SJSA1 (cell line): ENCODE results near the gene LCORL. TPM values are rescaled to one million over a fixed set of nuclear protein-coding genes. Genes with fewer than 3 reads are reported as not detected.
"Not testable (repeated sequence)": the region's sequence is repeated elsewhere in the genome, so short reads cannot be mapped to it uniquely, and the experiment has no call there.

Experiments
- DNase-seq, 2 experiments: peaks; one replicate each; pipeline ENCODE4 v3.0.0-alpha.2; 2015 to 2020; ENCODE audit warnings: low spot score in 2 of 2, low read depth in 1 of 2
- H3K27ac ChIP-seq: fragments of 250-450 bp; sonication (Bioruptor Pico); 2 replicates; pipeline ENCODE4 v1.5.1; 2020; ENCODE audit warnings: mild to moderate bottlenecking, moderate library complexity
- H3K27me3 ChIP-seq: fragments of 250-450 bp; sonication (Bioruptor Pico); replicated peaks from 2 replicates; pipeline ENCODE4 v1.5.1; 2020; ENCODE audit warnings: mild to moderate bottlenecking, moderate library complexity
- H3K36me3 ChIP-seq: fragments of 250-450 bp; sonication (Bioruptor Pico); 2 replicates; pipeline ENCODE4 v1.5.1; 2020; ENCODE audit warnings: mild to moderate bottlenecking
- H3K4me1 ChIP-seq: fragments of 250-450 bp; sonication (Bioruptor Pico); replicated peaks from 2 replicates; pipeline ENCODE4 v1.6.1; 2021; ENCODE audit warnings: mild to moderate bottlenecking
- H3K4me3 ChIP-seq: fragments of 250-450 bp; sonication (Bioruptor Pico); 2 replicates; pipeline ENCODE4 v1.5.1; 2020; ENCODE audit warnings: mild to moderate bottlenecking
- H3K9me3 ChIP-seq: fragments of 250-450 bp; sonication (Bioruptor Pico); replicated peaks from 2 replicates; pipeline ENCODE4 v1.5.1; 2020; ENCODE audit warnings: mild to moderate bottlenecking
- total RNA-seq: library from RNA; depleted of rRNA; stranded (reverse); fragments of >200 nt; shearing (Covaris generic); gene quantifications from 2 replicates; pipeline ENCODE4 v1.2.3, GENCODE V29; 2014

The LCORL gene
- total RNA-seq, 1 experiment from 2014 or later, result 94.0 TPM

DNA sequence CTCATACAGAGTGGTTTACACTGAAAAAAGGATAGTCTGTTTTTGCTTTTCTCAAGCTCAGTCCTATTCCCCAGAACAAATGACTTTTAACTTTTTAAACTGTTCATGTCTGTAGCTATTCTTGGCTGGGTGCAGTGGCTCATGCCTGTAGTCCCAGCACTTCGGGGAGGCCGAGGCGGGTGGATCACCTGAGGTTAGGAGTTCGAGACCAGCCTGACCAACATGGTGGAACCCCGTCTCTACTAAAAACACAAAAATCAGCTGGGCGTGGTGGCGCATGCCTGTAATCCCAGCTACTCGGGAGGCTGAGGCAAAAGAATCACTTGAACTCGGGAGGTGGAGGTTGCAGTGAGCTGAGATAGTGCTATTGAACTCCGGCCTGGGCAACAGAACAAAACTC lies 14.8 kb upstream of the LCORL start:
- not testable (repeated sequence) for H3K9me3 ChIP-seq, DNase-seq, H3K4me1 ChIP-seq, H3K4me3 ChIP-seq, H3K27me3 ChIP-seq, H3K36me3 ChIP-seq, H3K27ac ChIP-seq

DNA sequence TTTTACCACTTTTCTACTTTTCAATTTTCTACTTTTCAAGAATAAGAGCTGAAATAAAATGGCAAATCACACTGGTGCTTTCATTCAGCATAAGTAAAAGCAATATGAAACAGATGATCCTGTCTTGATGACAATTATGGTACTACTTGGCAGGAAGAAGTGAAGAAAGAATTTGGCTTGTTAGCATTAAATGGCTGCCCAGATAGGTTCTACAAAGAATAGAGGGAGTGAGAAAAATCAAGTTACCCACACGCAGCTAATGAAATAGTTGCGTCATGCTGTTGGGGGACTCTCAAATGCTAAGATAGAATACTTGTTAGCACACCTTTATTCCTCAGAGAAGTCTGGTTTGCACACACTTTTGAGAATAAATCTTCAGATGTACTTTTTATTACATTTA lies 12.5 kb upstream of the LCORL start:
- no peaks in the 10 kb centered on the region for H3K9me3 ChIP-seq
- H3K4me1 ChIP-seq, result no peaks in the 10 kb centered on the region
- H3K27me3 ChIP-seq, result peaks cover 4% of the 10 kb centered on the region; the same call in 1 of the 2 replicates
- no peaks in the 10 kb centered on the region for H3K36me3 ChIP-seq
- no peak for DNase-seq
- H3K27ac ChIP-seq, result no peak overlapping the region
- H3K4me3 ChIP-seq, result no peak overlapping the region

DNA sequence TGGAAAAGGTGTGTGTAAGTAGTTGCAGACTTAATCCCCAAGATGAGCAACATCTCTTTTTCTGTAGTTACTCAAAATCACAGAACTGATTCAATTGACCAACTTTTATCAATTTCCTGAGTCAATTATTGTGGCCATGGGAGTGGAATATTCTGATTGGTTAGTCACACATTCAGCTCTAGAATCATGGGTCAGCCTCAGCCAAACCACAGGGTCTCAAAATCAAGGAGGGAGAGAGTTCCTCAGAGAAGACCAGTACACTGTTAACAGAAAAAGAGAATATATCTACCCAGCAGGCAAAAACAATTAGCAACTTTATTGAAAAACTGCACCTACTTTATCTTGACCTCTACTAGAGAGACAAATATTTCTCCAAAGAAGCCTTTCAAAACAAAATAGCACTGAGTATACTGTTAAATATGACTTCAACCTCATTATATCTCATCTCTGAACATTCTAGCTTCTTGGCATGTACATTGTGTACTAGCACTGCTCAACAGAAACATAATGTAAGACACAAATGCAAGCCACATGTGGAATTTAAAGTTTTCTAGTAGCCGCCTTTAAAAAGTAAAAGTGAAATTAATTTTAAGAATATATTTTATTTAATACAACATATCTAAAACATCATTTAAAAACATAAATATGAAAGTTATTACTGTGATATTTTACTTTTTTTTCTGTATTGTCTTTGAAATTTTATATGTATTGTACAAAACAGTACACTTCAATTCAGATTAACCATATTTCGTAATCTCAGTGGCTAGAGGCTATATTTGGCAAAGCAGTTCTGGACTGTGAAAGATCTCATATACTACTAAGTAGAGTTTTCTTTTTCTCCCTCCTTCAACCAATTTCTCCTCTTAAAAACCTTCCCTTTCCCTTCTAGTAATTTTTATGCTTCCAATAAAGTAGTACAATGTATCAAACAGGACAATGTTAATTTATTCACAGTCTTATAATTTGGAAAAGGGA lies 11.8 kb upstream of the LCORL start:
- Histone ChIP-seq H3K36me3 (no peaks in the 10 kb centered on the region), H3K4me1 (no peaks in the 10 kb centered on the region)
- no peak for DNase-seq

DNA sequence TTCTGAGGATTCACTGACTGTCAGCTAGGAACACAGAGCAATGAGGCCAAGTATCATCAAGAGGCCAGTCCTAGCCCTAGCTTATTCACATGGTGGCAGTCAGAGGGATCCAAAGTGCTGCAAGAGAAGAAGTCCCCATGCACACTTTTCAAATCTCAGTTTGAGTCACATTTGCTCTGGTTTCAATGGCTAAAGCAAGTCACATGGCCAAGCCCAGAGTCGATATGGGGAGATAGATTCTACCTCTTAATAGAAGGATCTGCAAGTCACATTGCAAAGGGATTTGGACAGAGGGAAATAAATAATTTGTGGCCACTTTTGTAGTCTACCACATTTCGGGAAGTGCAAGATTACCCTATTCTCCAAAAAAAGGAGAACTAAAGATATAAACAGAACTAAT lies 3.7 kb upstream of the LCORL start:
- Histone ChIP-seq H3K4me3 (no peak overlapping the region), H3K27ac (no peak overlapping the region), H3K4me1 (peaks cover 4% of the 10 kb centered on the region; the same call in 1 of the 2 replicates), H3K36me3 (peaks cover 7% of the 10 kb centered on the region), H3K27me3 (peaks cover 12% of the 10 kb centered on the region), H3K9me3 (no peaks in the 10 kb centered on the region)
- no peak for DNase-seq

More for the DNA sequence above, 11.8 kb upstream of the LCORL start:
- no peak overlapping the region for H3K4me3 ChIP-seq
- no peak overlapping the region for H3K27ac ChIP-seq
- H3K27me3 ChIP-seq, result peaks cover 4% of the 10 kb centered on the region; the same call in 1 of the 2 replicates
- no peaks in the 10 kb centered on the region for H3K9me3 ChIP-seq

DNA sequence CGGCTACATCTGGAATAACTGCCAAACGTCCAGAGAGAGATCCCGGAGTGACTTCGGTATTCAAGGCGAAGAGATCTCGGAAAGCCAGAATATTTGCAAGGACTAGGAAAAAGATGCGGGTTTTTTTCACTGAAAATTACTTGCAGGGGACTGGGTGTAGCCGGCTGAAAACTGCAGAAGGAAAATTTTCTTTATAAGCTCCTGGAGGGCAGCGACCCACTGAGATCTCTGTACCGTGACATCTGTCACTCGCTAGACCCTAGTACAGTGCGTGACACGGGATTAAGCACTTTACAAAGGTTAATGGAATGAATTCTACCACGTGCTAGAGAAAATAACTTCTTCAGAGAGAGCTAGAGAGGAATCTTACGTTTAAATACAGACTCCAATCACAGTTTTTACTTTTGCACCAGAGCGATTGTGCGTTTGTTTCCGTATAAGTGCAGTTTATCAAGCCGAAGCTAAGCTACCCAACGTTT lies 1.1 kb upstream of the LCORL start:
- H3K27ac ChIP-seq, result peak overlapping the region; percentile 96
- H3K9me3 ChIP-seq, result no peaks in the 10 kb centered on the region
- H3K36me3 ChIP-seq, result peaks cover 7% of the 10 kb centered on the region
- peaks cover 9% of the 10 kb centered on the region for H3K27me3 ChIP-seq
- peak overlapping the region; percentile 94 for H3K4me3 ChIP-seq
- DNase-seq, result no peak
- H3K4me1 ChIP-seq, result peaks cover 13% of the 10 kb centered on the region

DNA sequence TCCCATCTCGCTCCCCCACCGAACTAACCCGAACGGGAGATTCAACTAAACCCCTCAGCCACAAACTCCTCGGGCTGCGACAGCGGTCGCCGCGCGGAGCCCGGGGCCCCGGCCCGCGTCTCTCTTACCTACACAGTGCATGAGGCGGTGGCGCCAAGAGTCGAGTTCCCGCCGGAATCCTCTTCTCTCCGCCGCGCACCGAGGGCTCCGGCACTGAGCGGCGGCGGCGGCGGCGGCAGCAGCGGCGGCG lies 160 bp downstream of the LCORL start:
- Histone ChIP-seq H3K9me3 (no peaks in the 10 kb centered on the region), H3K27ac (peak overlapping the region; percentile 96), H3K27me3 (0 out of 2 replicates have a peak, but pooled peaks cover 5% of the 10 kb centered on the region), H3K4me3 (peak overlapping the region; percentile 94), H3K36me3 (peaks cover 7% of the 10 kb centered on the region), H3K4me1 (peaks cover 13% of the 10 kb centered on the region)
- DNase-seq, result no peak

DNA sequence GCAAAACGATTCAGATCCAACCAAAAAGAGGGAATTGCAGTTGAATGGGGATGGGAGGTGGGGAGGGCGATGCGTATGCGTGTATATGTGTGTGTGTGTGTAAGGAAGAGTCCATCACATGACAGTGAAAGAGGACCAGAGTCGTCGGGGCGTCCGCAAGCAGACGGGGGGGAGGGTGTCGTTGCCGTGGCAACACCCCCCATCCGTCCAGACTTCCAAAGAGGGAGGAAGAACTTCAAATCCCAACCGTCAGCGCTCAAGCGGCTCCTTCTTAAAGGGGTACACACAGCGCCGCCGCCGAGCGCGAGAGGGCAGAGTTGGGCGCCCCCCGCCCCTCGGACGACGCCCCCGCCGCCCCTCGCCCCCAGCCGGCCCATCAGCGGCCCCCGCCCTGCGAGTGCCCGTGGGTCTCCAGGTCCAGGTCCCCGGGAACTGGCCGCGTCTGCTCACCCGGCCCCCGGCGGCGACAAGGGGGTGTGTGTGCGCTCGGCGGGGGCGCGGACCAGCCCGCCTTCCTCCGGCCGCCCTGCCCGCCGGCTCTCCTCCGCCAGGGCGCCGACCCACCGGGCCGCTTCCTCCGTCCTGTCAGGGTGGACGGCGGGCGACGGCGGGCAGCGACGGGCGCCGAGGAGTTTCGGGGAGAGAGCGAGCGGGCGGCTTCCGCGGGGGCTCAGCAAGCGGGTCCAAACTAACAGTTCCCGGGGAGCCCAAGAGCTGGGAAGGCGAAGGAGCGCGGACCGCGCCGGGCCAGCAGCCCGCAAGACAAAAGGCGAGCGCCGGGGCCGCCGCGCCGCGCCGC lies 685 bp downstream of the LCORL start:
- peak overlapping the region; percentile 96 for H3K27ac ChIP-seq
- 0 out of 2 replicates have a peak, but pooled peaks cover 5% of the 10 kb centered on the region for H3K27me3 ChIP-seq
- H3K4me3 ChIP-seq, result peak overlapping the region; percentile 94
- no peaks in the 10 kb centered on the region for H3K9me3 ChIP-seq
- H3K4me1 ChIP-seq, result peaks cover 13% of the 10 kb centered on the region
- DNase-seq, result peak; percentile 94 to 96
- H3K36me3 ChIP-seq, result peaks cover 7% of the 10 kb centered on the region

DNA sequence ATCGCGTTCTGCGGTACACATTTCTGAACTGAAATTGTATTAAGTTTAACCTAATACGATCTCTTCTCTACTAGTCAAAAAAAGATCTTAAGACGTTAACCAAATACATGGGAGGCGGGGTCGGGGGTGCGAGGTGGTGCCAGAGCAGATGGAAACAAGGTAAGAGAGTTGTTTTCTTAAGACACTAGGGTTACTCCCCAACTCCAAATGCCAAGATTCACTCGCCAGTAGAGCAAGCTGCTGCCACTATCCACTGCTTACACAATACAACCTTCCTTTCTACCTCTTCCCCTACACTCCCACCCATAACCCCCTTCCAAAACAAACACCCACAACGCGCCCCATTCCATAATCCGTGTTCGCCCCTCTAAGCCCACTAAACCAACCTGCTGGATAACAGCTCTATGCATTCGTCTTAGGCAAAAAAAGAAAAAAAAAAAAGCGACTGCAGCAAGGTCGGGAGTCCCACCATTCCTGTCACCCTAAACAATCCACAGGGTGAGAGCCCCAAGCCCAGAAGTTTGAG lies 1.3 kb downstream of the LCORL start:
- Histone ChIP-seq H3K27ac (peak overlapping the region; percentile 96), H3K27me3 (0 out of 2 replicates have a peak, but pooled peaks cover 5% of the 10 kb centered on the region), H3K9me3 (no peaks in the 10 kb centered on the region), H3K36me3 (peaks cover 7% of the 10 kb centered on the region), H3K4me1 (peaks cover 13% of the 10 kb centered on the region), H3K4me3 (peak overlapping the region; percentile 94)
- no peak for DNase-seq

DNA sequence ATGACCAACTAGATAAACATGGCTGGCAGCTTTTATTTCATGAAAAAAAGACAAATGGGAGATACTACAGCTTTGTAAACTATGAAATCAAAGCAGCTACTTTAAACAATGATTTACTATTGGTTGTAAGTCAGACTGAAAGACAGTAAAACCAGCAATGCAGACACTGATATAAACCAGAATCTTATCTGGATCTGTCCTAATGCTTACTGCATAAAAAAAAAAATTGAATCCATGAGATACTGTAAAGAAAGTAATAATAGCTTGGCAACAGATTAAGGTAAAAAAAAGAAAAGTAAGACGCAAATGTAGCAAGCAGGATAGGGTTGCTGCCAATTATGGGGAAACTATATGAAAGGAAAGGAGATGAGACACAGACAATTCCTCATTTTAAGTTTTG lies 7.3 kb downstream of the LCORL start:
- peaks cover 2% of the 10 kb centered on the region for H3K4me1 ChIP-seq
- no peaks in the 10 kb centered on the region for H3K9me3 ChIP-seq
- H3K27me3 ChIP-seq, result no peaks in the 10 kb centered on the region
- no peak for DNase-seq
- H3K36me3 ChIP-seq, result no peaks in the 10 kb centered on the region
- no peak overlapping the region for H3K27ac ChIP-seq
- H3K4me3 ChIP-seq, result no peak overlapping the region

DNA sequence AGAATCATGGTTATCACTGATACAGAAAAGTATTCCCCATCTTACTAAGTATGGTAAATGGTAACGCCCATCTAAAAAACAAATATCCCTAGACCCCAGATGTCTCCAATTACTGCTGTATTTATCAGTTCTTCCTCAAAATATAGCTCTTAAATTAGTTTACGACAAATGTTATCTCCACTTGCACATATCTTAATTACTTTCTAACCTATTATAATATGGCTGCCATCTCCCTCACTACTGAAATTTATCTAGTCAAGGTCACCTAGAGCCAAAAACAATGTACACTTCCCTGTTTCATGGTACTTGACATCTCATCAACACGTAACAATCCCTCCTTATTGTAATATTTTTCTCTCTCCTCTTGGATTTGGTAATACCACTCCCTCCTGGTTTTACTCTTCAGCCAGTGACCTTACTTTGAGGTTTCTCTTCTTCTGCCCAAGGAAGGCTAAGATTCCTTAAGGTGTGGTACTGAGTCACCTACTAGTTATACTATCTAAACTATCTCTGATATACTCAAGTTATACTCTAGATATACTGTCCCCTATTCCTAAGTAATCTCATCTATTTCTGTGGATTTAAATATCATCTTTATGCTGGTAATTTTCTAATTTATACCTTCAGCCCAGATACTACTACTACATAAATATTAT lies 8.6 kb downstream of the LCORL start:
- H3K4me3 ChIP-seq, result no peak overlapping the region
- no peak for DNase-seq
- no peaks in the 10 kb centered on the region for H3K9me3 ChIP-seq
- no peaks in the 10 kb centered on the region for H3K36me3 ChIP-seq
- H3K27ac ChIP-seq, result no peak overlapping the region
- H3K27me3 ChIP-seq, result no peaks in the 10 kb centered on the region
- H3K4me1 ChIP-seq, result no peaks in the 10 kb centered on the region

DNA sequence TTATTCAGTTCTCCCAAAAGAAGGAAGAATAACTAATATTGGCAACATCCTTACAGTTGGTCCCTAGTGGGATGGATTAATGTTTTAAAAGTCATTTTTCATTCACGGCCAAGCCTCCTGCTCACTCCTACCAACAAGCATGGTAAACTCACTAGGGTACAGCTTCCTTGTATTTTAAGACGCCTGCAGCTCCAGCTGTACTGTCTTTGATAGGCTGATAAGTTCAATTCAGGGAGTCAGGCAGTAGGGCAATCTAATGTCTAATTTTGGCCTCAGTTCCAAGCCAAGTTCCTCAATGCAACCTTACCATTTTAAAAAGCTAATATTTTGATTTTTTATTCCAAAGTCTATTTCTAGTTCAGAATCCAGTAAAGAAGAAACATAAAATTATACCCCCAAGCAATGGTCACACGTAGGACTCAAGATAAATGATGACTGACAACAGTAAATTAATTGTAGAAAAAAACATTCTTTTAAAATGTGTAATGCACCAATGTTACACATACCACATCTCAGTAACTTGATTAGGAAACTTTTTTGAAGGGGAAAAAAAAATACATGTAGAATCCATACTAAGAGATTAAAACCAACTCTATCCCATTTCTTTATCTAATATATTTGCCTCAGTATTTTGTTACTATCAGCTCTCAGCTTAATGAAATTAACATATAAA lies 9.3 kb downstream of the LCORL start:
- DNase-seq, result no peak
- no peaks in the 10 kb centered on the region for H3K36me3 ChIP-seq
- no peak overlapping the region for H3K4me3 ChIP-seq
- no peak overlapping the region for H3K27ac ChIP-seq
- no peaks in the 10 kb centered on the region for H3K9me3 ChIP-seq
- no peaks in the 10 kb centered on the region for H3K27me3 ChIP-seq
- no peaks in the 10 kb centered on the region for H3K4me1 ChIP-seq

DNA sequence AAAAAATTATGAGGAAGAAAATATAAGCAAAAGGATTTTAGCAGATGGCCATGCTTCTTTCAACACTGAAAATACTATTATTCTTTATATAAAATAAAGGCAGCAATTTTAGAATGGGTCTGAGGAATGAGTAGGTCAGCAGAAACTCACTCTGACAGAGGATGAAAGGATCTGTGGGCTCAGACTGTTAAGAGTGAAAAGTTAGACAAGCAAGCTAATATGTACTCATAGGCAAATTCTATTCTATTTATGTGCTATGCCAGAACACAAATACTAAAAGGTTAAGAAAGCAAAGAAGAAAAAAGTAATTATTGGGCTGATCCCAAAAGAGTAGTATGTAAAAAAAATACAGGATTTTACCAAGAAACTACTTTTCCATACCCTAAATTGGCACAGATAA lies 13.9 kb downstream of the LCORL start:
- no peak overlapping the region for H3K27ac ChIP-seq

DNA sequence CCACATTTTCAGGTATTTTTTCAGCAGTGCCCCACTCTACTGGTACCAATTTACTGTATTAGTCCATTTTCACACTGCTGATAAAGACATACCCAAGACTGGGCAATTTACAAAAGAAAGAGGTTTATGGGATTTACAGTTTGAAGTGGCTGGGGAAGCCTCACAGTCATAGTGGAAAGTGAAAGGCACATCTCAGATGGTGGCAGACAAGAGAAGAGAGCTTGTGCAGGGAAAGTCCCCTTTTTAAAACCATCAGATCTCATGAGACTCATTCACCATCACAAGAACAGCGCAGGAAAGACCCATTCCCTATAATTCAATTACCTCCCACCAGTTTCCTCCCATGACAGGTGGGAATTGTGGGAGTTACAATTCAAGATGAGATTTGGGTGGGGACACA lies 15.1 kb downstream of the LCORL start:
- H3K4me1 ChIP-seq, H3K9me3 ChIP-seq, H3K27me3 ChIP-seq, H3K4me3 ChIP-seq, H3K27ac ChIP-seq, DNase-seq: not testable (repeated sequence)
- peaks cover 19% of the 10 kb centered on the region for H3K36me3 ChIP-seq

More for the DNA sequence above, 13.9 kb downstream of the LCORL start:
- H3K27me3 ChIP-seq, result no peaks in the 10 kb centered on the region
- H3K36me3 ChIP-seq, result peaks cover 19% of the 10 kb centered on the region
- no peaks in the 10 kb centered on the region for H3K4me1 ChIP-seq
- no peaks in the 10 kb centered on the region for H3K9me3 ChIP-seq
- no peak for DNase-seq
- no peak overlapping the region for H3K4me3 ChIP-seq
